Measurements from ENCODE around the gene LARP7.

LARP7 gene

GRCh38 chr4:112636688-112637551 is at the start of gene LARP7, which contains the start of gene ZGRF1:
Gene LARP7, plus strand, starts transcription at chr4:112637143. Its CDS starts 7,527 bp downstream, at chr4:112644670.
Gene ZGRF1, minus strand, starts transcription at chr4:112636909. Its CDS starts 3,733 bp downstream, at chr4:112633176.
- TF ChIP-seq CTCF (IDR thresholded peaks at IDR 0.05; ENCODE audit: low read depth, low read length, missing control alignments): peak; percentile 63
- peak; percentile 98 for DNase-seq (ENCODE audit: low read depth)
- peak within 1 kb of the TSS; percentile 79 for H3K4me3 ChIP-seq (ENCODE audit: low read depth, low read length)

GRCh38 chr4:112589206-112589605 is 47.7 kb upstream of the LARP7 start:
- H3K4me3 ChIP-seq (ENCODE audit: low read depth, low read length): no peak overlapping the region
- no peak for TF ChIP-seq CTCF (IDR thresholded peaks at IDR 0.05; ENCODE audit: low read depth, low read length, missing control alignments)
- no peak for DNase-seq (ENCODE audit: low read depth)

GRCh38 chr4:112591593-112591992 is 45.4 kb upstream of the LARP7 start:
- DNase-seq (ENCODE audit: low read depth): no peak
- no peak overlapping the region for H3K4me3 ChIP-seq (ENCODE audit: low read depth, low read length)
- TF ChIP-seq CTCF (IDR thresholded peaks at IDR 0.05; ENCODE audit: low read depth, low read length, missing control alignments): no peak

GRCh38 chr4:112592717-112593116 is 44.2 kb upstream of the LARP7 start:
- H3K4me3 ChIP-seq (ENCODE audit: low read depth, low read length): no peak overlapping the region
- no peak for DNase-seq (ENCODE audit: low read depth)
- no peak for TF ChIP-seq CTCF (IDR thresholded peaks at IDR 0.05; ENCODE audit: low read depth, low read length, missing control alignments)

GRCh38 chr4:112593438-112594133 is 43.4 kb upstream of the LARP7 start:
- no peak for TF ChIP-seq CTCF (IDR thresholded peaks at IDR 0.05; ENCODE audit: low read depth, low read length, missing control alignments)
- H3K4me3 ChIP-seq (ENCODE audit: low read depth, low read length): no peak overlapping the region
- no peak for DNase-seq (ENCODE audit: low read depth)

GRCh38 chr4:112594993-112595392 is 42.0 kb upstream of the LARP7 start:
- no peak for DNase-seq (ENCODE audit: low read depth)
- no peak overlapping the region for H3K4me3 ChIP-seq (ENCODE audit: low read depth, low read length)
- TF ChIP-seq CTCF (IDR thresholded peaks at IDR 0.05; ENCODE audit: low read depth, low read length, missing control alignments): no peak

Data from GM12864 (cell line).